ENCODE data around the gene ARMH1. TPM values are rescaled to one million over a fixed set of nuclear protein-coding genes. Genes with fewer than 3 reads are reported as not detected.

The ARMH1 gene
- total RNA-seq, 2 experiments from 2014 or later = 79.9 to 84.0 TPM

- POLR2A ChIA-PET = no interaction called here
- intact Hi-C loops (cut with DNase I, micrococcal nuclease) = no loop called here
- TF ChIP-seq CTCF (IDR thresholded peaks at IDR 0.05) = no peak
- Mint-ChIP-seq H3K27me3 (peaks cover 5% of the 10 kb centered on the region), H3K4me1 (ENCODE audit: low read depth) (peaks cover 14% of the 10 kb centered on the region), H3K4me3 (no peak overlapping the region), H3K9me3 (no peaks in the 10 kb centered on the region), H3K27ac (no peak overlapping the region), H3K36me3 (ENCODE audit: low read depth) (no peaks in the 10 kb centered on the region)
- Histone ChIP-seq H3K36me3 (ENCODE audit: insufficient read depth, low read length) (no peaks in the 10 kb centered on the region), H3K4me1 (ENCODE audit: insufficient read depth, low read length) (peaks cover 16% of the 10 kb centered on the region), H3K4me3 (ENCODE audit: low read length) (no peak overlapping the region), H3K9me3 (ENCODE audit: control insufficient read depth in 1 of 2, insufficient read depth in 1 of 2, low read length in 2 of 2) (no peaks in the 10 kb centered on the region), H3K27me3 (ENCODE audit: control insufficient read depth in 1 of 2, insufficient read depth in 2 of 2, low read length in 2 of 2) (no peaks in the 10 kb centered on the region), H3K27ac (ENCODE audit: low read depth in 1 of 2, low read length in 2 of 2) (no peak overlapping the region)
- no peak for DNase-seq
- no peak for ATAC-seq (ENCODE audit: poor library complexity)
- CTCF ChIA-PET = no interaction called here
These were observed 19.4 kb downstream of the ARMH1 start for GRCh38 chr1:44693900-44694299.

- intact Hi-C loops (cut with DNase I, micrococcal nuclease) = no loop called here
- no peaks in the 10 kb centered on the region for H3K27me3 ChIP-seq (ENCODE audit: control insufficient read depth in 1 of 2, insufficient read depth in 2 of 2, low read length in 2 of 2)
- no peak overlapping the region for H3K4me3 Mint-ChIP-seq
- no peak overlapping the region for H3K27ac ChIP-seq (ENCODE audit: low read depth in 1 of 2, low read length in 2 of 2)
- H3K27me3 Mint-ChIP-seq = peaks cover 5% of the 10 kb centered on the region
- H3K36me3 ChIP-seq (ENCODE audit: insufficient read depth, low read length) = no peaks in the 10 kb centered on the region
- TF ChIP-seq CTCF (IDR thresholded peaks at IDR 0.05) = no peak
- ATAC-seq (ENCODE audit: poor library complexity) (no peak), DNase-seq (no peak)
- H3K9me3 ChIP-seq (ENCODE audit: control insufficient read depth in 1 of 2, insufficient read depth in 1 of 2, low read length in 2 of 2) = no peaks in the 10 kb centered on the region
- peaks cover 14% of the 10 kb centered on the region for H3K4me1 Mint-ChIP-seq (ENCODE audit: low read depth)
- peaks cover 16% of the 10 kb centered on the region for H3K4me1 ChIP-seq (ENCODE audit: insufficient read depth, low read length)
- H3K9me3 Mint-ChIP-seq = no peaks in the 10 kb centered on the region
- H3K4me3 ChIP-seq (ENCODE audit: low read length) = no peak overlapping the region
- ChIA-PET POLR2A (interaction anchor here (2.1 to 2.6 kb wide), 2 partner anchors 21 to 27 kb away, joined by 14 to 16 read pairs; partner anchors contain the start of genes ARMH1 and TMEM53), CTCF (interaction anchor here (0.7 to 0.8 kb wide), 2 partner anchors 48 to 321 kb away, joined by 3 to 4 read pairs; no protein-coding TSS in a partner anchor)
- no peaks in the 10 kb centered on the region for H3K36me3 Mint-ChIP-seq (ENCODE audit: low read depth)
- no peak overlapping the region for H3K27ac Mint-ChIP-seq
These were observed 20.5 kb downstream of the ARMH1 start for GRCh38 chr1:44694863-44695478.

GRCh38 chr1:44695671-44696070, 21.2 kb downstream of the ARMH1 start:
- ATAC-seq (ENCODE audit: poor library complexity) = no peak
- no peaks in the 10 kb centered on the region for H3K36me3 ChIP-seq (ENCODE audit: insufficient read depth, low read length)
- Mint-ChIP-seq H3K27ac (no peak overlapping the region), H3K36me3 (ENCODE audit: low read depth) (no peaks in the 10 kb centered on the region), H3K9me3 (no peaks in the 10 kb centered on the region), H3K4me1 (ENCODE audit: low read depth) (peaks cover 14% of the 10 kb centered on the region), H3K4me3 (no peak overlapping the region), H3K27me3 (peaks cover 5% of the 10 kb centered on the region)
- ChIA-PET CTCF (interaction anchor here (0.8 kb wide), 1 partner anchor 49 kb away, joined by 4 read pairs; no protein-coding TSS in a partner anchor), POLR2A (interaction anchor here (0.8 to 2.6 kb wide), 4 partner anchors 12 to 644 kb away, joined by 3 to 16 read pairs (median 10); partner anchors contain the start of genes ARMH1, MUTYH, TMEM53 and TOE1)
- H3K27me3 ChIP-seq (ENCODE audit: control insufficient read depth in 1 of 2, insufficient read depth in 2 of 2, low read length in 2 of 2) = no peaks in the 10 kb centered on the region
- H3K27ac ChIP-seq (ENCODE audit: low read depth in 1 of 2, low read length in 2 of 2) = no peak overlapping the region
- intact Hi-C loops (cut with DNase I, micrococcal nuclease) = no loop called here
- no peak for DNase-seq
- peaks cover 16% of the 10 kb centered on the region for H3K4me1 ChIP-seq (ENCODE audit: insufficient read depth, low read length)
- no peak for TF ChIP-seq CTCF (IDR thresholded peaks at IDR 0.05)
- no peaks in the 10 kb centered on the region for H3K9me3 ChIP-seq (ENCODE audit: control insufficient read depth in 1 of 2, insufficient read depth in 1 of 2, low read length in 2 of 2)
- no peak overlapping the region for H3K4me3 ChIP-seq (ENCODE audit: low read length)
